Mesothelial cell of epicardium (in vitro differentiated cells): Measurements from ENCODE around the gene RALGPS2. TPM values are rescaled to one million over a fixed set of nuclear protein-coding genes. Genes with fewer than 3 reads are reported as not detected.
"Not testable (repeated sequence)": the region's sequence is repeated elsewhere in the genome, so short reads cannot be mapped to it uniquely, and the experiment has no call there.

Experiments
- DNase-seq, 2 experiments: peaks; one replicate each; pipeline ENCODE4 v3.0.0; 2021; ENCODE audit warnings: low spot score in 2 of 2; ENCODE audit not compliant: unreplicated experiment in 2 of 2
- H3K27ac Mint-ChIP-seq: 2 replicates; pipeline ENCODE4 v1.8.0; 2021; ENCODE audit warnings: mixed read lengths
- H3K27me3 Mint-ChIP-seq: 2 replicates; pipeline ENCODE4 v1.8.0; 2021; ENCODE audit warnings: low read depth, mixed read lengths
- H3K36me3 Mint-ChIP-seq: 2 replicates; pipeline ENCODE4 v1.8.0; 2021; ENCODE audit warnings: mixed read lengths
- H3K4me1 Mint-ChIP-seq: 2 replicates; pipeline ENCODE4 v1.8.0; 2021; ENCODE audit warnings: mixed read lengths
- H3K4me3 Mint-ChIP-seq: 2 replicates; pipeline ENCODE4 v1.8.0; 2021; ENCODE audit warnings: mild to moderate bottlenecking, moderate library complexity, mixed read lengths
- H3K9me3 Mint-ChIP-seq: 2 replicates; pipeline ENCODE4 v1.8.0; 2021; ENCODE audit warnings: mixed read lengths
- total RNA-seq: library from RNA; stranded (reverse); gene quantifications from 3 replicates; pipeline ENCODE4 v1.2.1, GENCODE V29; 2021
- TF ChIP-seq, protein P1 (sequence below): fragments of 200-600 bp; sonication (generic); IDR thresholded peaks from one replicate; pipeline ENCODE4 v1.5.0; 2021; ENCODE audit warnings: antibody characterized with exemption; ENCODE audit not compliant: unreplicated experiment

RALGPS2 gene
- total RNA-seq, 1 donor from 2014 or later = 50.9 TPM

DNA sequence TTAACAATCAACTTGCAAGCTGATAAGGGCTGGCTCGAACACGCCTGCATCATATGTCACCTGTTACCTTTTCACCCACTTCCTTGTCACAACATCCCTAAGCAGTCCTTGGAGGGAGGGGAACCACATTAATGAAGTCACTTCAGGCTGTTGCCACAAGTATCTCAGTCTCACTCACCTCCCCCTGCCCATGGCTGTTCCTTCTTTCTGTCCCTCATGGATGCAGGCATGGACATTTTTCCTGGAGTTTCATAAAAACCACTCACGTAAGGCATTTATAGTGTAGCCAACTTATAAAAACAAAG lies 222.6 kb downstream of the RALGPS2 start:
- Mint-ChIP-seq H3K36me3 (no peaks in the 10 kb centered on the region), H3K27ac (no peak overlapping the region), H3K4me1 (peaks cover 15% of the 10 kb centered on the region), H3K4me3 (no peak overlapping the region), H3K9me3 (no peaks in the 10 kb centered on the region), H3K27me3 (no peaks in the 10 kb centered on the region)
- DNase-seq = no peak
- TF ChIP-seq, protein P1, sequence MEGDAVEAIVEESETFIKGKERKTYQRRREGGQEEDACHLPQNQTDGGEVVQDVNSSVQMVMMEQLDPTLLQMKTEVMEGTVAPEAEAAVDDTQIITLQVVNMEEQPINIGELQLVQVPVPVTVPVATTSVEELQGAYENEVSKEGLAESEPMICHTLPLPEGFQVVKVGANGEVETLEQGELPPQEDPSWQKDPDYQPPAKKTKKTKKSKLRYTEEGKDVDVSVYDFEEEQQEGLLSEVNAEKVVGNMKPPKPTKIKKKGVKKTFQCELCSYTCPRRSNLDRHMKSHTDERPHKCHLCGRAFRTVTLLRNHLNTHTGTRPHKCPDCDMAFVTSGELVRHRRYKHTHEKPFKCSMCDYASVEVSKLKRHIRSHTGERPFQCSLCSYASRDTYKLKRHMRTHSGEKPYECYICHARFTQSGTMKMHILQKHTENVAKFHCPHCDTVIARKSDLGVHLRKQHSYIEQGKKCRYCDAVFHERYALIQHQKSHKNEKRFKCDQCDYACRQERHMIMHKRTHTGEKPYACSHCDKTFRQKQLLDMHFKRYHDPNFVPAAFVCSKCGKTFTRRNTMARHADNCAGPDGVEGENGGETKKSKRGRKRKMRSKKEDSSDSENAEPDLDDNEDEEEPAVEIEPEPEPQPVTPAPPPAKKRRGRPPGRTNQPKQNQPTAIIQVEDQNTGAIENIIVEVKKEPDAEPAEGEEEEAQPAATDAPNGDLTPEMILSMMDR = no peak

DNA sequence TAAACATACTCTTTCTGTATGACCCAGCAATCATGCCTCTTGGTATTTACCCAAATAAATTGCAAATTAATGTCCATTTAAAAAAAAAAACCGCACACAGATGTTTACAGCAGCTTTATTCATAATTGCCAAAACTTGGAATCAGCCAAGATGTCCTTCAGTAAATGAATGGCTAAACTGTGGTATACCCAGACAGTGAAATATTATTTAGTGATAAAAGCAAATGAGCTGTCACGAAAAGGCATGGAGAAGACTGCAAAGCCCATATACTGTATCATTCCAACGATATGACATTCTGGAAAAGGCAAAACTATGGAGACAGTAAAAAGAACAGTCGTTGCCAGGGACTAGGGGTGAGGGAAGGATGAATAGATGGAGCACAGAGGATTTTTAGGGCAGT lies 223.6 kb downstream of the RALGPS2 start:
- Mint-ChIP-seq H3K4me1 (peaks cover 15% of the 10 kb centered on the region), H3K27me3 (no peaks in the 10 kb centered on the region), H3K36me3 (no peaks in the 10 kb centered on the region), H3K4me3 (no peak overlapping the region), H3K9me3 (no peaks in the 10 kb centered on the region), H3K27ac (no peak overlapping the region)
- TF ChIP-seq, protein P1 = no peak
- DNase-seq = no peak

DNA sequence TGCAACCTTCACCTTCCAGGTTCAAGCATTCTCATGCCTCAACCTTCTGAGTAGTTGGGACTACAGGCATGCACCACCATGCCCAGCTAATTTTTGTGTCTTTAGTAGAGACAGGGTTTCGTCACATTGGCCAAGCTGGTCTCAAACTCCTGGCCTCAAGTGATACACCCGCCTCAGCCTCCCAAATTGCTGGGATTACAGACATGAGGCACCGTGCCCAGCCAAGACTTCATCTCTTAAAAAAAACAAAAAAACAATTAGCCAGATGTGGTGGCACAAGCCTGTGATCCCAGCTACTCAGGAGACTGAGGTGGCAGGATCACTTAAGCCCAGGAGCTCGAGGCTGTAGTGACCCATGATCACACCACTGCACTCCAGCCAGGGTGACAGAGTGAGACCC lies 224.8 kb downstream of the RALGPS2 start:
- not testable (repeated sequence) for H3K4me3 Mint-ChIP-seq, H3K9me3 Mint-ChIP-seq, H3K27me3 Mint-ChIP-seq, H3K36me3 Mint-ChIP-seq, DNase-seq, H3K27ac Mint-ChIP-seq
- peaks cover 15% of the 10 kb centered on the region for H3K4me1 Mint-ChIP-seq

DNA sequence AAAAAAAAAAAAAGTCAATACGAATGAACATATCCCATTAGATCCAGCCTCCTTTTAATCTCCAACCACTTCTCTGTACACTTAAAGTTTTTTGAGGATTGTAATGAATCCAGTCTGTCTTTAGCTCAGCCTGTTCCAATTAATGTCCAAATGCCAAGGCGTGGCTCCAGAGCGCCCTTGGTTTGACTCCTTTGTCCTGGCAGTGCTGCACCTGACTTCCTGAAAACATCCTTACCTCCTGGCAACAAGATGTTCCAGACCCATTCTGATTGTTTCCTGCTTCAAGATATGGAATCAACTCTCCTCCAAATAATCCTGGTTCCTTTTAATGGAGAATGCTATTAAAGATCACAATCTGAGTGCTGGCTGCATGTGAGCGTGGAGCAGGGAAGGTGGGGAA lies 226.6 kb downstream of the RALGPS2 start:
- no peak overlapping the region for H3K27ac Mint-ChIP-seq

DNA sequence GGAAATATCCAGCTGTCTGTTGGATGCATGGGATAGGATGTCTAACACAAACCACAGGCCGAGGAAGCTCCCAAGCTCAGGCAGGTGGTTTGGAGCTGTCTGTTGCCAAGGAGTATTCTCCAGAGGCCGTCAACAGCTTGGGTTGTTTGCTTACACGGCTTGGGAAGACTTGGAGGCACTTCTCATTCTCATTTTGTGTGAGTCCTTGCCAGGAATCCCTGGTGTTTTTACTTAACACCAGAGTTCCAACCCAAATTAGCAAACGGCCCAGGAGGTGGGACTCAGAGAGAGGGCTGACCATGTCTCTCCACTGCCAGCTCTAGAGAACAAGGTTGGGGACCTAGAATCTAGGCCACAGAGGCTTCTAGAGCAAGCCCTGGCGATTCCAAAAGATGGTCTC lies 228.0 kb downstream of the RALGPS2 start:
- DNase-seq = no peak
- TF ChIP-seq, protein P1 = no peak
- no peak overlapping the region for H3K4me3 Mint-ChIP-seq
- H3K36me3 Mint-ChIP-seq = no peaks in the 10 kb centered on the region
- H3K27ac Mint-ChIP-seq = no peak overlapping the region
- H3K9me3 Mint-ChIP-seq = no peaks in the 10 kb centered on the region
- H3K27me3 Mint-ChIP-seq = no peaks in the 10 kb centered on the region
- peaks cover 15% of the 10 kb centered on the region for H3K4me1 Mint-ChIP-seq

More for the DNA sequence above, 226.6 kb downstream of the RALGPS2 start:
- no peak overlapping the region for H3K4me3 Mint-ChIP-seq
- no peaks in the 10 kb centered on the region for H3K9me3 Mint-ChIP-seq
- TF ChIP-seq, protein P1 = no peak
- H3K4me1 Mint-ChIP-seq = peaks cover 15% of the 10 kb centered on the region
- H3K36me3 Mint-ChIP-seq = no peaks in the 10 kb centered on the region
- H3K27me3 Mint-ChIP-seq = no peaks in the 10 kb centered on the region
- no peak for DNase-seq

DNA sequence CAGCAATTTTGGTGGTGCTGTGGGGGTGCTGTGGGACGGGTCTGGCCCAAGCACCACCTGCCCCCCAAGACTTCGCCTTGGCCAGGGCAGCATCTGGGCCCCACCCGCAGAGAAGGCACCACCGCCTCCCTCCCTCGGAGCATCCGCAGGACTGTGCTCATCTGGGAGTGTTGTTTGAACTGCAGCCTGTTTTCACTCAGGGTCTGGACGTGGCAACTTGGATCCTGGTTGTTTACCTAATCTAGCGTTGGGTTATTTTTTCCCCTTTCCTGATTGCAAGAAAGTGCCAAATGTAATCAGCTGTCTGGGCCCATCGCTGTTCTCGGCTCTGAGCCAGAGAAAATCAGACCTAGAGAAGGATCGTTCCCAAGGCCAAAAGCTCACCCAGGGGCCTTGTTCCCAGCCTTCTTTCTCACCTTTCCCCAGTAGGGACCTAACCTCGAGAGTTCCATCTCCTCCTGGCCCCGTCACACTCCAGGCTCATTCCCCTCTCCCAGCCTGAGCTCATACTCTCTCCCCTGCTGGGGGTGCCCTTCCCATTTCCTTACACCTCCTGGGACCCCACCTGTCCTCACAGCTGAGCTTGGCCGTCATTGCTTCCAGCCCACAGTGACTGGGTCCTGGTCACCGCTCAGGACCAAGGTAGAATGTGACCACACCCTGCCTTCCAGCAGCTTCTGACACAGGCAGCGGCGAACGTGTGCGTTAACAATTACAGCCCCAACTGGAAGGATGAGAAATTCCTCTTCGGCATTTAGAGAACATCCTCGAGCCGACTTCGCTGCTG lies 228.7 kb downstream of the RALGPS2 start:
- H3K36me3 Mint-ChIP-seq = no peaks in the 10 kb centered on the region
- no peak overlapping the region for H3K27ac Mint-ChIP-seq
- H3K4me1 Mint-ChIP-seq = peaks cover 15% of the 10 kb centered on the region
- H3K27me3 Mint-ChIP-seq = no peaks in the 10 kb centered on the region
- no peak for DNase-seq
- no peak overlapping the region for H3K4me3 Mint-ChIP-seq
- no peaks in the 10 kb centered on the region for H3K9me3 Mint-ChIP-seq
- TF ChIP-seq, protein P1 = no peak
